SHP77 (cell line): ENCODE measurements around the gene HIPK2.
A peak's percentile ranks its signal among the peaks of the same experiment; 100 is the strongest.

Experiments
- DNase-seq, 2 experiments: peaks; one replicate each; lab custom pipeline; 2025; lab: John Stamatoyannopoulos, UW

The HIPK2 gene

DNA sequence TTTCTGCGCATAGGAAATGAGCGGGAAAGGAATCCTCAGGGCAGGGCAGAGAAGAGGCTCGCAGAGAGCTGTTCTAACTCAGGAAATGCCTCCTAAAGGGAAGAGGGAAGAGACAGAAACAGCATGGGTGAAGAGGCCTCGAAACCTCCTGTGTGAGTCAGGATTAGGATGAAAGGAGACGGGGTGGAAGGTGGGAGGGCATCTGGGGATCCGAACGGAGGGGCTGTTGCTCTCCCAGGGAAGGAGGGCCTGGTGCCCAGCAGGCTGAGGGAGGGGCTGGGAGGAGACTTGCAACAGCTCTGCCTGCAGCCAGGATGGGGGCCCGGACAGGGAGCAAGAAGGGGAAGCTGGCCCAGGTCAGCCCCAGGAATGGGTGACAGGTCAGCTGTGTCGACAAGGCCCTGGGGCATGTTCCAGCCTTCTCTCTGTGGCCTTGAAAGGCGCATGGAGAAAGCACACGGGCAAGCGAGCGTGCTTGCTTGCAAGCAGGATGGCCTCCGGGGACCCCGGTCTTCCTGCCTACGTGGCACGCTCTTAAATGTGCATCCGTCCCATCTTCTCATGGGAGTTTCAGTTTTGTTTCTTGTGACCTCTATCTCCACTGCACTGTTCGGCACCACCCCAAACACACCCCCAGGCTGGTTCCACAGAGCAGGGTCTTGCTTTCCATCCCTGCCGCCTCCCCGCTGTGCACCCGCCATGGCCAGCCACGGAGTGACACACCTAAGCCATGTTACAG, 63.5 kb downstream of the HIPK2 start:
- no peak for DNase-seq

DNA sequence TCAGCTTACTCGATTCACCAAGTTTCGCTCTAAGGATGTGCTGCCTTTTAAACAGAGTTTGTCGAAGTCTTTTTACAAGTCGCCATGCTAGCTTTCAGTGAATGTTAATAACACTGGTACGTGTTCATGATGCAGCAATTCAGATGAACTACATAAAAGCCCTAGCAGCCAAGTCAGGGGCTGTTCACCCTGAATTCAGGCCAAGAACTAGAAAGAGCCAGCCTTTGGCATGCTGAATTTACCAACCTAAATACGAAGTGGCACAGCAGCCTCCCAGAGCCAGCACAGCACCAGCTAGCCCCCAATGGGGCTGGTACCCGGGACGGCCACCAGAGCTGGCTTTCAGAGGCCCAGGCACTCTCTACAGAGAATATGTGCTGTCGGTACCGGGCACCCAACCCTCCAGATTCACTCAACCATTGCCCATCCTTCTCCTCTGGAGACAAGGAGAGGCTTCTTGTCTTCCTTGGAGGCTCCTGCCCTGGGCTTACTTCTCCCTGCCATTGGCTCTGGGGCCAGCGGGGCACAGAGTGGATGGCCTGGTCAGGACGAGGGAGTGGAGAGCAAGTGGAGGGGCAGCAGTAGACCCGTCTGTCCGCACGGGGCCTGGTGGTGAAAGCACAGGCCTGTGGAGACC, 64.2 kb downstream of the HIPK2 start:
- DNase-seq = no peak

DNA sequence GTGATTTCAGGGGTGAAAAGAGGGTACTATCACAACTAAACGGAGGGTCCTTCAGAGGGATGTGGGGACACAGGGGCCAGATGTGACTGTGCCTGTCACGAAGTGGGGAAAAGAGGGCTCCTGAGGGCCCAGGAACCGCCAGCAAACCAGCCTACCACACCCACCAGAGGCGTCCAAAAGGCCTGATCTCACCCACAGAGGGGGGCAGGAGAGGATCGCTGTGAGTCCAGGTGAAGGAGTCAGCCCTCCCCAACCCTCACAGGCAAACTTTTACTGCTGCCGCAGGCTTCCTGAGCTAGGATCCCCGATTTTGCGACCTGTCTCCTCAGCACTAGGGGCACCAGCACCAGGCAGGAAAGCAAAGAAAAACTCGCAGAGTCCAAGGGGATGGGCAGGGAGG, 64.7 kb downstream of the HIPK2 start:
- no peak for DNase-seq

DNA sequence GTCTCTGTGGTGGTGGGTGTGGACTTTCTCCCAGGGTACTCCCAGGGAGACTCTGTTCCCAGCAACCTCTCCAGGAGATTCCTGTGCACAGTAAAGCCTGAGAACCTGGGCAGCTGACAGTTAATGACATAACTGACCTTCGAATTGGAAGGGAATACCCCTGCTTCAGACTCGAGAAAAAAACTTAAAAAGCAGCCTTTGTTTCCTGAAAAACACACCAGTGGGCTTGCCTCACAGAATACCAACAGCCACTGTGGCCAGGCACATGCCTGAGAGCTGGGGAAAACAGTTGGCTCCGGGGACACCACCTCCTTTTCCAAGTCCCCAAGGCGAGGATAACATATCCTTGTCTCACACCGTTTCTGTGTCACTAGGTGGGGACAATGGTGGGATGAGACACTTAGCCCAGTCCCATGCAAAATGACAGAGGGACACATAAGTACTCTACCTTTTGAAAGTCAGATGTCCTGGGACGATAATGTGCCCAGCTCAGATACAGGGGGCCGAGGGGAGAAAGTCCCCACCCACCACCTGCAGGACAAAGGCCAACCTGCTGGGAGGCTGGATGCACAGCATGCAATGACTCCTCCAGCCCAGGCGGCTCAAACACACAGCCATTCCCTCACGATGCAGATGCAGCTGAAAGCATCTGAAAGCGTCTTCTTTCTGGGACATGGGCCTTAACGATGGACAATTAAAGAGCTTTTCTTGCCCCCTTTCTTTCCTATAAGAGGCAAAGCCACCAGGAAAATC, 65.6 kb downstream of the HIPK2 start:
- DNase-seq = no peak

DNA sequence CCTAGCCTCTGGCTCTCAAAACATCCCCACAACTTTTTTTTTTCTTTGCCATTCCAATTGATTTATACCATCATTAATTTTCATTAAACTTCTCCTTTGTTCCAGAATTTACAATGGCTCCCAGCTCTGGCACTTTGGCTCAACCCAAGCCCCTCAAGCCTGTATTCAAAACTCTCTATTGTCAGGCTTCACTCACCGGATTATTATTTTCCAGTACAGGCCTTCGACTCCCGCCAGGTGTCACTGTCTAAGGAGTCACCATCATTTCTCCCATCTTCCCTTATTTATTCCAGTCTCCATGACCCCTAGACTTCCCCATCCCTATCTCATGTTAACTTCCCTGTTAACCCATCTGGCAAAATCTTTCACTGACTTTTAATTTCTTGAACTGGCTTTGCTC, 67.8 kb downstream of the HIPK2 start:
- no peak for DNase-seq

DNA sequence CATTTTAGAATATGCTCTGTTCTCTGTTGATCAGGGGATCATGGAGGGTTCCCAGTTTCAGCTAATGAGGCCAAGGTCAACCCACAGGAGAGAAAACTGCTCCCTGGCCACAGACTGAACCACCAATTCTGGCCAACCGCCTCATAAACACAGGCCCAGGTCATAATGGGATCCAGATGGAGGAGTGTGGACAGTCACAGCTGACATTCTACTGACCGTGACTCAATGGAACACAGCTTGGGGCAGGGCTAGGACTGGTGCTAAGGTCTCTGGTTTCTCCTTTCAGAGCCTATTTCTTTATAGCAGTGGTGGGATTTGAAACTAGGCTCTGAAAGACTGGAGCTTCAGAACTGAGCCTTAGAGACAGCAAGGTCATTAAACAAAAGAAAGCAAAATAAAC, 68.3 kb downstream of the HIPK2 start:
- no peak for DNase-seq

DNA sequence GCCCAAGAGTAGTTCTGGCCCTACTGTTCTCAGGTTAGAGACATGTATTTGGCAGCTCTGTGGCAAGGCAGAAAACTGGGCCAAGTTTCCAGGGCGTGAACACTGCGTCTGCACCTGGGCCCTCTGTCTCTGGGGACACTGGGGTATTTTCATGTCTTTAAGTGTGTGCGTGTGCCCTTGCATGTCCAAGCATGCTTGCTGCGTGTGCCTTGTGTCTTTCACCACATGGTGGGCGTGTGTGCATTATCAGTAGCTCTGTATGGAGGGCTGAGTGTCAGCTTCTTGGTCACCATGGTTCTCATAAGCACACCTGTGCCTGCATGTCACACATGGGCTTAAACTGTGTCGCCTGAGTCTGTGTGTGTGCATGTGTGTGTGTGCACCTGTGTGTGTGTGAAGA, 69.3 kb downstream of the HIPK2 start:
- DNase-seq = no peak

DNA sequence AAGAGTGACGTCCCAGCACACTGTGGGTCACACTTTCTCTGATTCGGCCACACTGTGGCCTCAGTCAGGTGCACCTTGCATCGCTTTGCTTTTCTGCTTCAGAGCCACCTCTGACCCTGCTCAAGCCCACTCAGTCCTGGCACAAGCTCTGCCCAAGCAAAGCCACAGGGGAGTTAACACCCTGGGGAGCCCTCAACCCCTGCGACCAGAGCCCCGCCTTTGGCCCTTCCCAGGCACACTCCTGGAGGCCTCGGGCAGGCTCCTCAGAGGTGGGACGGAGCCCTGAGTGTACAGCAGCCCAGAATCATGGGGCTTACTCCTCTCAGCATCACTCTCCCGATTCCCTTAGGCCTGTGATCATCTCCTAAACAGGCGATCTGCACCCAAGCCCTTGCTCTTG, 71.0 kb downstream of the HIPK2 start:
- no peak for DNase-seq

DNA sequence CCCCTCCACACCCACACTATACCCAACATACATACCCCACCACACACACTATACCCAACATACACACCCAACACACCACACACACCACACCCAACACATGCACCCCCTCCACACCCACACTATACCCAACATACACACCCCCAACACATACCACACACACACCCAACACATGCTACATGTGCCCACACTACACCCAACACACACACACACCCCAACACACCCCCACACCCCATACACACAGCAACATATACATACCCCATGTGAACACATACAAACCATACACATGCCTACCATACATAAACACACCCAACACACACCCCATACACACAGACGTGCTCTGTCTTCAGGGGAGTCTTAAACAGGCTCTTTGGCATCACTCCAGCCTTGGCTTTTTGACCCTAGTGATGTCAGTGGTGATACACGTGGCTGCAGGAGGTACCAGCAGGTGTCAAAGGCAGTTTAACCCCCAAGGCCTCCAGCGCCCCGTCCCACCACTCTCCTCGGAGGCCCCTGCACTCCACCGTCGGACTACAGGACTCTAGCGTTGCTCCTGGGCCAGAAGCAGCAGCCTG, 73.4 kb downstream of the HIPK2 start:
- no peak for DNase-seq

DNA sequence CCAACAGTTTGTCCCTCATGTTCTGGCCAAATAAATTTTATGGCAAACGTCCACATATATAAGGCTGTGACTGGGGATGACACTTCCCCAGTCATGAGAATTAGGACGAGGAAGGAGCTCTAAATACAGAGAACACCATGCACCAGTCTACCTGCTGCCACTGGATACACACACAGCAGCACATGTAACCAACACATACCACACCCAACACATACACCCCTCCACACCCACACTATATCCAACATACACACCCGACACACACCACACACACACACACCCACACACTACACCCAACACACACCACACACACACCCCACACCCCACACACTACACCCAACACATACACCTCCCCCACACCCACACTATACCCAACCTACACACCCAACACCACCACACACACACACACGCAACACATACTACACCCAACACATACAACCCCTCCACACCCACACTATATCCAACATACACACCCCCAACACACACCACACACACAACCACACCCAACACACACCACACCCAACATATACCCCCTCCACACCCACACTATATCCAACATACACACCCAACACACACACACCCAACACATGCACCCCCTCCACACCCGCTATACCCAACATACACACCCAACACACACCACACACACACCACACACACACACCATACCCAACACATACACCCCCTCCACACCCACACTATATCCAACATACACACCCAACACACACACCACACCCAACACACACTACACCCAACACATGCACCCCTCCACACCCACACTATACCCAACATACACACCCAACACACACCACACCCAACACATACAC, 74.1 kb downstream of the HIPK2 start:
- peak in 1 of 2 experiments; percentile 30 for DNase-seq

DNA sequence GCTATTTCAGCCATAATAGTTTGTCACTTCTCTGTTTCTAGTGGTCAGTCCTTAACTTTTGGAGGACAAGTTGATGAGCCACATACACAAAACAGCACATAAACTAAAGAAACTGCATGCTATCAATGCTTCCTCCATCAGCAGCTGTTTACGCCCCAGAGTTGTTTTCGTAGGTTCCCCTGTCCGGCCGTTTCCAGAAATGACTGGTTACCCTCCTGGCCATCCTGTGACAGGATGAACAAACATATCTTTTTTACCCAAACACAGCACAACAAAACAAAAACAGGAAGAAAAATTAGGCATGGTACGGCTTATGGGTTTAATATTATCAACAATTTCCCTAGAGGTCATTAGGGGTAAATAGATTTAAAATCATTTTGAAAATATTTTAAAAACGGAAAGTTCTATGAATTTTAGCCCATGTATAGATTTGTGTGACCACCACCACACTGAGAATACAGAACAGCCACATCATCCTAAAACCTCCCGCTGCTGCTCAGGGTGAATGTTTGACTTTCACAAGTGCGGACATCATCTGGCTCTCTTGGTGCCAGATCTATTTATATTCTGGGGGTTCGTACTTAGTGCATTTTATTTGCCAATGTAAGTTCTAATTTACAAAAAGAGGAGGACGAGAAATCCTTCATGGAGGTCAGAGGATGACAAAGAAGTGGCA, 74.8 kb downstream of the HIPK2 start:
- DNase-seq = peak in 1 of 2 experiments; percentile 25

DNA sequence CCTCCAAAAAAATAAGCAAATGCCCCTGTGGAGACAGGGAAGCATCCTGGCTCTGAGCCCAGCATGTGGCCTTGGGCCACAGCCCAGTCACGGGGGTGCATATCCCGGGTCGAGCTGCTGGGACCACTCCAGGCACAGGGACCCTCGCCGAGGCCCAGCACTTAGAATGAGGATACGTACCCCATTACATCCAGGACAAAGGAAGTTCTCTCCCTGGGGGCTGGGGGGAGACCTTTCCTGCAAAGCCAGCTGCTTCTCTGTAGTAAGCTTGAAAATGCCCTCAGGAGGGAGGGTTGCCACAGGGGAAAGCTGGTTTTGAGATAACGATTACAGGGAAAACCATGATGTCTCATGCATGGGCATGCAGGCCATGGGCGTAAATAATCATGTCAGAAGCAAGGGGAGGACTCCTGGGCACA, 75.5 kb downstream of the HIPK2 start:
- no peak for DNase-seq

DNA sequence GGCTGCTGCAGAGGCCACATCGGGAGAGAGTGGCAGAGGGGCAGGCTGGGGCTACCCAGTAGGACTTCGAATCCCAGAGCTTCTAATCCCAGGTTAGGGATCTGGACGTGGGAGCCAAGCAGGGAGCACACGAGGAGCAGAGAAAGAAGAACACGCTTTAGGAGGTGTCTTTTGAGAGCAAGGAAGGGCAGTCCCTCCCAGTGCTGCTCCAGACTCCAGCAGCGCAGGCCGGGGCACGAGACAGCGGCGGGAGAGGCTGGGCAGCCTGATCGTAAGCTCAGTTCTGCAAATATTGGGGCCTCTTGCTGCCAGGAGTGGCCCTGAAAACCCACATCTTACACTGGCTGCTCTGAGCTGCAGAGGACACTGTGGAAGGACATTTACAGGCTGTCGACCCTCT, 75.9 kb downstream of the HIPK2 start:
- DNase-seq = no peak

DNA sequence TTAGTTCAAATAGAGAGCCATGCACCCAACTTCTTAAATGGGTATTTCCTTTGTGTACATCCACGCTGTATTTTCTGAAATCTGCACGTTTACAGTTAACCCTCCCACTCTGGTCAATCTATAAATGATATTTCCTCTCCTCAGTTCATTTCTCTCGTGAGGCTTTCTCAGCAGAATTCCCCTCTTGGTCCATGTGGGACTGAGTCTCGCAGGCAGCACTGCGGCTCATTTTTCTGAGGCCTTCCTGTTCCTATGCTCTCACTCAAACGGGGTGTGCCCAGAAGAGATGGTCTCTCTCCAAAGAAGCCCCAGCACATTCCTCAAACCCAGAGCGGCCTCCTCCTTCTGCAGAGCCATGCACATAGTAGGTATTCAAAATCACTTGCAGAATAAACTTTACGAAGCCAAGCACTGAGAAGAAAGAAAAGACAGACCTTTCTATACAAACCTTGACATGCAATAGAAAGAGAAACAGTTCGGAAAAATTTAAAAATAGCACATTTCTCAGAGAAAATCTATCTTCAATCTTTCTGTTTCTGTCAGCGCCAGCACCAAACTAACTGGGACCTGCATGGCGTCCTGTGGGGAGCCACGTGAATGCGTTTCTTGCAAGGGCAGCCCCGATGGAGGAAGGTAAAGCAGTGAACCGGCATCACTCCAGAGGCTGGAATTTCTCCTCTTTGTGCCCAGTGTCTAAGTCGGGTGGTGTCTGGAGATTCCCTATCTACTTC, 77.1 kb downstream of the HIPK2 start:
- DNase-seq = no peak

DNA sequence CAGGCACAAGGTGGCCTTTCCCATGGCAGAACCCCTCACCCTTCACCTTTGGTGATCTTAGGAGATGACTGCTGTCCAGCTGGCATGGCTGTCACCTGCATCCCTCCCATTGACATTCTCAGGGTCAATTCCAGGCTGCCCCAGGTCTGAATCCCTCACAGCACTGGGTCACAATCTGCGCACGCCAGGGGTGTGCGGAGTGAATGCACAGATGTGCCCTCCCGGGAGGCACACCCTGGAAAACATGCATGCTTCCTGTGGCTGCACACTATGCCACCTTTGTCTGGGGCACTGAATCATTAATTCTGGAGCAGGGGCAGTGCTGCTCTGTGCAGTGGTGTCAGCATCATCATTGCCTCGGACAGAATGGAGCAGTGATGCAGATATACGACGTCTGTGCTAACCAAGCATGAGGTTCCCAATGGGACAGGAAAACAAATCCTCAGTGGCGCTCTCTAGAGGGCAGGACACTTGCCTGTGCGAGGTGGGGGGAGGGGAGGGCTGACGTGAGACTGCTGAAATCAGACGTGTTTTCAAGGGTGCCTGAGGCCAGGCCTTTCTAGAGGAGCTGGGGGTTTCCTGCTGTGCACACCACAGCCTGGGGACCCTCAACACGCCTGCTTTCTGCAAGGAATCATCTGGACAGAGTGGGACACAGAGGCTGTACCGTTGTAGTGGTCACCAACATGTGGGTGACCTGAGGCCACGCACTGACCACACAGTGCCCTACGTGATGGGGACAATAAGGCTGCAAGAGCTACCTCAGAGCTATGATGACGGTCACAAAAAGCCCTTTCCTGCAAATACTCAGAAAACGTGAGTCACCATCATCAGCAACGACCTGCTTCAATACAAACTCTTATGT, 77.9 kb downstream of the HIPK2 start:
- peak in 1 of 2 experiments; percentile 17 for DNase-seq

DNA sequence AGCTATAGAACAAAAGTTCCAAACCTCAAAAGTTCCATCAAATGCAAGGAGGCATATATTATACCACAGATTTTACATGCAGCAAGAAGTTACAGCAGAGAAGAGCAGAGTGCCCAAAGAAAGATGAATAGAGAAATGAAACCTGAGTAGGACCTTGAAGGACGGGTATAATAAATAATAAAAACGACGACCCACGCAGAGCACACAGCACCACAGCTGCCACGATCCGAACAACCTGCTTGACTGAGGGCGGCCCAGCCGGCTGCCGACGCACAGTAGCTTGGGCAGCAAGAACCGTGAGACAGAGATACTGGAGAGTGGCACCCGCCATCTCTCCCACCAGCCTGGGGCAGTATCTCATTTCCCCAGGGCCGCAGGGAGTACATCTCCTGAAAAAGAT, 79.0 kb downstream of the HIPK2 start:
- DNase-seq = no peak

DNA sequence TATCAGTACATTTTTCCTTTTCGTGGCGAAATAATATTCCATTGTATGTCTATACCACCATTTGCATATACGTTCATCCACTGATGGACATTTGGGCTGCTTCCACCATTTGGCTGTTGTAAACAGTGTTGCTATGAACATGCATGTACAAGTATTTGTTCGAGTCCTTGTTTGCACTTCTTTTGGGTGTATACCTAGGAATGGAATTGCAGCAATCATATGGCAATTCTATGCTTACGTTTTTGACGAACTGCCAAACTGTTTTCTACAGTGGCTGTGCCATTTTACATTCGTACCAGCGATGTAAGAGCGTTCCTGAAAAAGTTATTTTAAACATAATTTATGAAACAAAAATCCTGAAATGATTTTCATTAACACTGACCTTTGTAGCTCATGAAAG, 79.5 kb downstream of the HIPK2 start:
- DNase-seq = no peak

DNA sequence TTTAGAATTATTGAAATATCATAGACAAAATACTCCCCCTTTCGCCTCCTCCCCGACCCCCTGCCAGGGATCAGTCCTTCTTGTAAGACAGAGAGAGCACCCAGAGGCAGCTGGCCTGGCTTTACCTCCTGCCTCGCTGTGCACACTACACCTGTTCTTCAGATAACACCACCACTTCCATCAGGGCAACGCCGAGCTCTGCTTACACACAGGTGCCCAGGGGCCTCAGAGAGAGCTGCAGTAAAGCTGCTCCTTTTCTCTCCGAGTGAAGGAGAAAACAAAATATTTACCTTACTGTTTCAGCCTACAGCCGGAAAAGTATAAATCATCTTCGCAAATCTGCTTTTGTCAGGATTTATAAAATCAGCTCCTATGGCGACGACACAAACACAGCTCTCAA, 80.7 kb downstream of the HIPK2 start:
- DNase-seq = peak; percentile 36 to 54

DNA sequence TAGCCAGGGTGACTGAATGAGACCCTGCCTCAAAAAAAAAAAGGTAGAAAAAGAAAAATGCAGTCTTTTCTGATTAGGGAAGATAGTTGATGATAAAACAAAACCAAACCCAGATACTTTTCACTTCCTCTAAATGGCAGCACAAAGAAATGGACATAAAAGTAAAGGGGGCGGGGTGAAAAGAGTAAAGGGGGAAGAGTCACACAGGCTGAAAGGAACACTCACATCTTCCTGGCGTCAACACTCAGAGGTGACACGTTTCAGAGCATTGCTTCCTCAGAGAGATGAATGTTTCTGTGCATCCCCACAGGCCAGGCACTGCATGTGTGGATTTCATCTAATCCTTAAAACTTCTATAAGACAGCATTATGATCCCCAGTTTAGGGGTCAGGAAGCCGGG, 81.2 kb downstream of the HIPK2 start:
- no peak for DNase-seq

DNA sequence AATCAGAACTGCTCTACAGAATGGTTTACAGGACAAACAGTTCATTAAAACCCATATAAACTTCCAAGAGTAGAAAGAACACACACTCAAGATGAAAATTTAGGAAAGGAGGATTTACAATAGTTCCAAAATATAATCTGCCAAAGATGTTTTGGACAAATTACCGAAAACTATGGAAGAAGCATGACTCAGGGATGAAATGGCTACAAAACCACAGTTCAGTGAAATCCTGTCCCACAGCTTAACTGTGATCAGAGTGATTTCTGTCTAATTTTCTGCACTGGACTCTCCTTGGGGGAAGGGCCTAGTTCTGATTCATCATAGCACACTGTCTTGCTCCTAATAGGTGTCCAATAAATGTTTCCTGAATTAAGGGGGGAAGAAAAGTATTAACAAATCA, 82.2 kb downstream of the HIPK2 start:
- no peak for DNase-seq
